DLD1 (cell line): ENCODE data around the gene ACOT2.
"Not testable (repeated sequence)": the region's sequence is repeated elsewhere in the genome, so short reads cannot be mapped to it uniquely, and the experiment has no call there.

Experiments used
- in situ Hi-C: cut with HindIII; loops from 2 replicates; pipeline ENCODE4 v1.10.0; 2017; ENCODE audit warnings: low sequenced_read_pairs

ACOT2 gene, protein sequence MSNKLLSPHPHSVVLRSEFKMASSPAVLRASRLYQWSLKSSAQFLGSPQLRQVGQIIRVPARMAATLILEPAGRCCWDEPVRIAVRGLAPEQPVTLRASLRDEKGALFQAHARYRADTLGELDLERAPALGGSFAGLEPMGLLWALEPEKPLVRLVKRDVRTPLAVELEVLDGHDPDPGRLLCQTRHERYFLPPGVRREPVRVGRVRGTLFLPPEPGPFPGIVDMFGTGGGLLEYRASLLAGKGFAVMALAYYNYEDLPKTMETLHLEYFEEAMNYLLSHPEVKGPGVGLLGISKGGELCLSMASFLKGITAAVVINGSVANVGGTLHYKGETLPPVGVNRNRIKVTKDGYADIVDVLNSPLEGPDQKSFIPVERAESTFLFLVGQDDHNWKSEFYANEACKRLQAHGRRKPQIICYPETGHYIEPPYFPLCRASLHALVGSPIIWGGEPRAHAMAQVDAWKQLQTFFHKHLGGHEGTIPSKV

DNA sequence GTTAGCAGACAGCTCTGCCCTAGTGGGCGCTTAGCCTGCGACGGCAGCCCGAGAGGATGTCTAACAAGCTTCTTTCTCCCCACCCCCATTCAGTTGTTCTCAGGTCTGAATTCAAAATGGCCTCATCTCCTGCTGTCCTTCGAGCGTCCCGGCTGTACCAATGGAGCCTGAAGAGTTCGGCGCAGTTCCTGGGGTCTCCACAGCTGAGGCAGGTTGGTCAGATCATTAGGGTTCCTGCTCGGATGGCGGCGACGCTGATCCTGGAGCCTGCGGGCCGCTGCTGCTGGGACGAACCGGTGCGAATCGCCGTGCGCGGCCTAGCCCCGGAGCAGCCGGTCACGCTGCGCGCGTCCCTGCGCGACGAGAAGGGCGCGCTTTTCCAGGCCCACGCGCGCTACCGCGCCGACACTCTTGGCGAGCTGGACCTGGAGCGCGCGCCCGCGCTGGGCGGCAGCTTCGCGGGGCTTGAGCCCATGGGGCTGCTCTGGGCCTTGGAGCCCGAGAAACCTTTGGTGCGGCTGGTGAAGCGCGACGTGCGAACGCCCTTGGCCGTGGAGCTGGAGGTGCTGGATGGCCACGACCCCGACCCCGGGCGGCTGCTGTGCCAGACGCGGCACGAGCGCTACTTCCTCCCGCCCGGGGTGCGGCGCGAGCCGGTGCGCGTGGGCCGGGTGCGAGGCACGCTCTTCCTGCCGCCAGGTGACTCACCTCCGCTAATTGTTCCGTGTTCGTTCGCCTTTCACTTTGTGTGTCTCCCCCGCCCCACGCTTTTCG is at the start of gene ACOT2:
Gene ACOT2, plus strand, starts transcription at position 29 of the 774 bp plus-strand sequence. Its CDS starts 28 bp downstream, at position 57.
- in situ Hi-C loops = not testable (repeated sequence)

DNA sequence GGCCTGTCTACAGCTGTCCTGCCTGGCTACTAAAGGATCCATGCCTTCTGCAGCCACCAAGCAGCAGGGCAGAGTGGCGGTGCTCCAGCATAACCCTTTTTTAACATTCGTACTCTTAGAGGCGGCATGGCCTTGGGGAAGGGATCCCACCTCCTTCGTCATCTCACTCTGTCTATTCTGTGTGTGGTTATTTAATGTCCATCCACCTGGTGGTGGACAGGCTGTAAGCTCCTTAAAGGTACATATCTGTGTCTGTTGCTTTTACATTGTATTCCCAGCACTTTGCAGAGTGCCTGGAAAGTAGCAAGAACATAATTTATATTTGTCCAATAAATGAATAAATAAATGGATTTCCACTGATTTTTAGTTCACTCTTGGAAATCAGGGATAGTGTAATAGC is 47.8 kb upstream of the ACOT2 start:
- in situ Hi-C loops = no loop called here

DNA sequence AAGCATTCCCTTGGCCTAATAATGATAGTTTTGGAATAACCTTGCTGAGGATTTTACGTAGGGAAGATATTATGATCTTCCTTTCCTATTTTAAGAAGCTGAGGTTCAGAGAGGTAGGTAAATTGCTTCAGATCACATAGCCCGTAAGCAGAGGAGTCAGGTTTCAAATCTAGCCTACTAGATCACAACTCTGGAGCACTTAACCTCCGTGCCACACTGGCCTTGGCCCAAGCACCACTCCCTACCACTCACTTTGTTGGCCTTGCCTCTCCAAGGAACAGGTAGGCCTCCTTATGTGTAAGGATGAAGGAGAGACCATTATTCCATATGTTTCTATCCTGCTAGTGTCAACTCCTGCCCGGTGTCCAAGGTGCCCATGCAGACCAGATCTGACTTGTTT is 44.5 kb upstream of the ACOT2 start:
- in situ Hi-C loops = no loop called here

DNA sequence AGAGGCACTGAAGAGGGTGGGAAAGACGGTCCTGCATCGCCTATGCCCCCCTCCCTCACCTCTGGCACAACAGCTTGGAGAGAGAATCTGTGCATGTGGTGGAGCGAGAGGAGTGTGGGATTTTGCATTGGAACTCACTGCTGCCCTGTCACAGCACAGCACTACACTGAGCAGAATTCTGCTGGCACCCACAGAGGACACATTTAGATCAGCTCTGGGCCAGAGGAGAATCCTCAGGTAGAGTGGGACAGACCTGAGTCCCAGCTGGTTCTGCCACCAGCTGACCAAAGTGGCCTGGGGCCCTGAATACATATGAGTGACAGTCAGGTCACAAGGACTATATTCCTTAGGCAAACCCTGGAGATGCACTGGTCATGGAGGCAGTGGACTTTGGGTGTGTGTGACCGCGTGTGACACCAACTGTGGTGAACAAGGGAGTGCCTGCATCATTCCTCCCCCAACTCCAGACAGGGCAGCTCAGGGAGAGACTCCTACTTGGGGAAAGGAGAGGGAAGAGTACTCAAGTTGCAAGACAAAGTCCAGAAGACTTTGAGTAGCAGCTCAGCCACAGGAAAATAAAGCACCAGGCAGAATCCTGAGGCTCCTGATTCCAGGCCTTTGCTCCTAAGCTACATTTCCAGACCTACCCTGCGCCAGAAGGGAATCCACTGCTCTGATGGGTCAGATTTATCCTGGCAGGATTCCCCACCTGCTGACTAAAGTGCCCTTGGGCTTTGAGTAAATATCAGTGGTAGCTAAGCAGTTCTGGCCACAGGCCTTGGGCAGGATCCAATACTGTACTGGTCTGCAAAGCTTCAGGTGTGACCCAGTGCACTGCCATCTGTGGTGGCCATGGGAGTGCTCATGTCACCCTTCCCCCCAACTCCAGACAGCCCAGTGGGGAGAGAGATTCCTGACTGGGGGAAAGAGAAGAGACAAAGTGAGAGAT is 42.7 kb upstream of the ACOT2 start:
- in situ Hi-C loops = no loop called here

DNA sequence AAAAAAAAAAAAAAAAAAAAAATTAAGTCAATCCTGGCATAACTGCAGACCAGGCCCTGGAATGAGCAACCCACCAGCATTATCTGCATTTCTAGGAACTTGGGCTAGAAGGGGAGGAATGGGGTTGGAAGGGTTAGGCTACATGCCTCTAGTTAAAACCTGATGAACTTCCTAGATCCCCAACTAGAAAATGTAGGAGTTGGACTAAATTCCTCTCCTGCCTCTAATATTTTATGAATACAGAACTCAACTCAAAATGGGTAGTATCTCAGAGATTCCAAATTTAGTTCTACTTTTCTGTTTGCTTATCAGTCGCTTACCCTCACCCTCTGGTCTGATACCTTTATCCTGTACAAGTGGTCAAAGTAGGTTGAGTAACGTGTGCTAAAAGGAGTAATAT is 39.7 kb upstream of the ACOT2 start:
- in situ Hi-C loops = not testable (repeated sequence)

DNA sequence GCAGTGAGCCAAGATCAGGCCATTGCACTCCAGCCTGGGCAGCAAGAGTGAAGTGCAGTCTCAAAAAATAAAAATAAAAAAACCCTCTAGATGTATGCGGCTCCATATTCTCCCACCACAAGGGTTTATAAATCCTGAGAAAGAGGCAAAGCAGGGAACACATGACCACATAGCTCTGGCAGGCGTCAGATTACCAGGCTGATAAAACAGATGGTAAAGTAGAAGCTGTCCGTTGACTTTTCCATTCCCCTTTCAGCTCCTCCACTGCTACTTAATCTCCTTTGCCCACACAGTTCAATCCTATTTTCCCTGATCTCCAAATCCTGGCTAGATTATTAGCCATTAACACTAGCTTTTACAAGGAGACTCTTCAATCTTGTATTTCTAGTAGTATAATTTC is 37.0 kb upstream of the ACOT2 start:
- in situ Hi-C loops = not testable (repeated sequence)

DNA sequence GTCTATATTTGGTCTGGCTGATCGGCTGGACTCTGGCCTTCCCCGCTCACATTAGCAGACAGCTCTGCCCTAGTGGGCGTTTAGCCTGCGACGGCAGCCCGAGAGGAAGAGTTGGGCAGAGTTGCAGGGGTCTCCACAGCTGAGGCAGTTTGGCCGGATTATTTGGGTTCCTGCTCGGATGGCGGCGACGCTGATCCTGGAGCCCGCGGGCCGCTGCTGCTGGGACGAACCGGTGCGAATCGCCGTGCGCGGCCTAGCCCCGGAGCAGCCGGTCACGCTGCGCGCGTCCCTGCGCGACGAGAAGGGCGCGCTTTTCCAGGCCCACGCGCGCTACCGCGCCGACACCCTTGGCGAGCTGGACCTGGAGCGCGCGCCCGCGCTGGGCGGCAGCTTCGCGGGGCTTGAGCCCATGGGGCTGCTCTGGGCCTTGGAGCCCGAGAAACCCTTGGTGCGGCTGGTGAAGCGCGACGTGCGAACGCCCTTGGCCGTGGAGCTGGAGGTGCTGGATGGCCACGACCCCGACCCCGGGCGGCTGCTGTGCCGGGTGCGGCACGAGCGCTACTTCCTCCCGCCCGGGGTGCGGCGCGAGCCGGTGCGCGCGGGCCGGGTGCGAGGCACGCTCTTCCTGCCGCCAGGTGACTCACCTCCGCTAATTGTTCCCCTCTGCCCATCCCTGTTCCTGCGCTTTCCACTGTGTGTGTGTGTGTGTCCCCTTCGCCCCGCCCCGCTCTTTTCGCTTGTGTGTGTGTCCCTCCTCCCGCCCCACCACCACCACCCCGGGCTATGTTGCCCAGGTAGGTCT is 31.6 kb upstream of the ACOT2 start:
- in situ Hi-C loops = not testable (repeated sequence)

DNA sequence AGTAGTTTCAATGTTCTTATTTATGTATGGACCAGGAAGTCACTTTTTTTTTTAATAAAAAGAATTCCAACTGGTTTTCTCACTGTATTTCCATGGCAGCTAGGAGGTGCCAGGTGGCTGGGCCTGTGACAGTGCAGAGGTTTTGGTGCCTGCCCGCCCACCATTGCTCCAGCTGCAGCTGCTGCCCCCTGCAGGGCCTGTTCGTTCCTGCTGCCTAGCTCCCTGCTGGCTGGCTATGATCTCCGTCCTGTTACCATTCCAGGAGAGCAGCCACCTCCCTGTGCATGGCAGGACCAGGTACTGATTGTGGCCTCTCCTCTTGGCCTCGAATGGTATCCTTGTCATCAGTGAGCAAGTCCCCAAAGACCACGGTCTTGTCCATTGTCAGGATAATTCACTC is 30.0 kb upstream of the ACOT2 start:
- in situ Hi-C loops = not testable (repeated sequence)

DNA sequence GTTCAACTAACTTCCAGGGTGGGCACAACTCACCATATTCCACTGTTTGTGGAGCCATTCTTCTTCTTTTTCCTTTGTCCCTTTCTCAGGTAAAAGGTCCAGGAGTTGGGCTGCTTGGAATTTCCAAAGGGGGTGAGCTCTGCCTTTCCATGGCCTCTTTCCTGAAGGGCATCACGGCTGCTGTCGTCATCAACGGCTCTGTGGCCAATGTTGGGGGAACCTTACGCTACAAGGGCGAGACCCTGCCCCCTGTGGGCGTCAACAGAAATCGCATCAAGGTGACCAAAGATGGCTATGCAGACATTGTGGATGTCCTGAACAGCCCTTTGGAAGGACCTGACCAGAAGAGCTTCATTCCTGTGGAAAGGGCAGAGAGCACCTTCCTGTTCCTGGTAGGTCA is 26.1 kb upstream of the ACOT2 start:
- in situ Hi-C loops = not testable (repeated sequence)

DNA sequence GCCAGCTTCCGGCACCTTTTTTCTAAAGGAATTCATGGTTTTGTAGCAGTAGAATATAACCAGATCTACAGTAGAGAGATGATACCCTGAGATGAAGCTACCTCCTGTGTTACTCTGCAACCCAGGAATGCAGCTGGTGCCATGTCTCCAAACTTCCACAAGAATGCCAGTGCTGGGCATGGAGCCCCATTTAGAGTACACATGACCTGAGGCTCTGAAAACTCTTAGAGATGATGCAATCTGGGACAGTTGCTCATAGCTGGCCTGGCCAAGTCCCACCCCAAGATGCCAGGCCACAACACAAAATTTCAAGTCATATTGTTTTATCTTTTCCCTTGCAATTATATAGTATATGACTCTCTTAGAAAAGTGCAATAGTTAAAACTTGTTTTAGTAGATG is 23.7 kb upstream of the ACOT2 start:
- in situ Hi-C loops = not testable (repeated sequence)

DNA sequence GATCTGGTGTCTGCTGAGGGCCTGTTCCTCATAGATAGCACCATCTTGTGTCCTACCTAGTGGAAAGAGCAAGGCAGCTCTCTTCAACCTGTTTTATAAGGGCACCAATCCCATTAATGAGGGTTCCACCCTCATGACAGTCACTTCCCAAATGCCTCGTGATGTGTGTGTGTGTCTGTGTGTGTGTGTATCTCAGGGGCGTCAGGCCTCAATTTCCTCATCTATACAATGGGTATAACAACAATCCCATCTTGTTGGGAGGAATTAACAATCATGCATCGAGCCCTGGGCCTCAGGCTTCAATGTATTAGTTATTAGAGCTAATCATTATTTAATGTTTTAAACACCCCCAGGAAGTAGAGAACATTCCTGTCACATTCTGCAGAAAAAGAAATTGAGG is 19.9 kb upstream of the ACOT2 start:
- in situ Hi-C loops = not testable (repeated sequence)

DNA sequence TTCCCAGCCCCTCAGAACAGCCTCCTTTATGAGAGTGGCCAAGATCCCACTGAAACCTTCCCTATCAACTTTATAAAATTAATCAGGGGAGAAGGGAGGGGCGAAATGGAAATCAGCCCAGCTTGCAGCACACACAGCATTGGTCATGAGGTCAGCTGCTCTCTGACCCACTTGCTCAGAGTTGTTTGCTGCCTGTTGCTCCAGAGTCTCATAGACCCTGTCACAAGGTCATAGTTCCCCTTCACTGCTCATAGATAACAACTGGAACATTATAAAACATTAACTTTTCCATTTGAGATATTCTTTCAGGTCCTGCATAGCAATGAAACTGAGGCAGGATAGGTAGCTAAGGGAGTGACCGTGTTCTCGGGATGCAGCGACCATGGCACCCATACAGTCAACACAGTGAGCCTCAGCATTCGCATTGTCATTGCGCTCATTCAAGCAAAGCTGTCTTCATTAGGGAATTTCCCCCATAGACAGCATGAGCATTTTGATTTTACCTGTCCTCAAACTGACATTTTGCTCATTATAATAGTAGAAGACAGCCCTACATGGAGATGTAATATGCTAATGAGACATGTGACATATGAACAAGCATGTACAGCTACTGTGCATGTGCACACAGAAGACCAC is 19.0 kb upstream of the ACOT2 start:
- in situ Hi-C loops = not testable (repeated sequence)

DNA sequence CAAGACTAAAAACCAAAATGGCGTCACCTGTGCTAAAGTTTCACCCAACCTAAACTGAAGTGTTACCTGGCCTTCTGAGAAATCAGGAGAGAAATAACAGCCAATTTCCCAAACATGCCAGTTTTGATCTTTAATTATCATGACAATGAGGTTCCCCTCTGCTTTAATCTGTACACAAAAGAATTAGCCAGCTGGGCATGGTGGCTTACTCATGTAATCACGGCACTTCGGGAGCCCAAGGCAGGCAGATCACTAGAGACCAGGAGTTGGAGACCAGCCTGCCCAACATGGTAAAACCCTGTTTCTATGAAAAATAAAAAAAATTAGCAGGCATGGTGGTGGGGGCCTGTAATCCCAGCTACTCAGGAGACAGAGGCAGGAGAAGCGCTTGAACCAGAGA is 15.2 kb upstream of the ACOT2 start:
- in situ Hi-C loops = no loop called here

DNA sequence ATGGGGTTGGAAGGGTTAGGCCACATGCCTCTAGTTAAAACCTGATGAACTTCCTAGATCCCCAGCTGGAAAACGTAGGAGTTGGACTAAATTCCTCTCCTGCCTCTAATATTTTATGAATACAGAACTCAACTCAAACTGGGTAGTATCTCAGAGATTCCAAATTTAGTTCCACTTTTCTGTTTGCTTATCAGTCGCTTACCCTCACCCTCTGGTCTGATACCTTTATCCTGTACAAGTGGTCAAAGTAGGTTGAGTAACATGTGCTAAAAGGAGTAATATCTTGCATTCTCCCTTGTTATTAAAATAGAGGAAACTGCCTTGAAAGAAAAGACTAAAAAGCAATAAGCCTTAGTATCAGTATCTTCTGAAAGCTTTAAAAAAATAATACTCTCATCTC is 11.8 kb upstream of the ACOT2 start:
- in situ Hi-C loops = not testable (repeated sequence)

DNA sequence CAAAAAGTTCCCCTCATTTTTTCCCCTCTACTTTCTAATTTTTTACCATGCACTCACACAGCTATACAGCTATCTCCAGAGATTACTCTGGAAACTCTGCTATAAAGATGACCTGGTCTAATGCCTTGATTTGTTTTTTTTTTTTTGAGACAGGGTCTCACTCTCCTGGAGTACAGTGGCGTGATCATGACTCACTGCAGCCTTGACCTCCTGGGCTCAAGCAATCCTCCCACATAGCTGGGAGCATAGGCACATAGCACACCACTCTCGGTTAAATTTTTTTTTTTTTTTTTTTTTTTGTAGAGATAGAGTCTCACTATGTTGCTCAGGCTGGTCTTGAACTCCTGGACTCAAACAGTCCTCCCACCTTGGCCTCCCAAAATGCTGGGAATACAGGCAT is 10.8 kb upstream of the ACOT2 start:
- in situ Hi-C loops = not testable (repeated sequence)

DNA sequence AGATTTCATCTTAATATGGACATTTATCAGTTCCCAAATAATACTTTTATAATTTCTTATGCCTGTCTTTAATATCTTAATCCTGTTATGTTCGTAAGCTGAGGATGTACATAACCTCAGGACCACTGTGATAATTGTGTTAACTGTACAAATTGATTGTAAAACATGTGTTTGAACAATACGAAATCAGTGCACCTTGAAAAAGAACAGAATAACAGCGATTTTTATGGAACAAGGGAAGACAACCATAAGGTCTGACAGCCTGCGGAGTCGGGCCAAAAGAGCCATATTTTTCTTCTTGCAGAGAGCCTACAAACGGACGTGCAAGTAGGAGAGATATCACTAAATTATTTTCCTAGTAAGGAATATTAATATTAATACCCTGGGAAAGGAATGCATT is 6.8 kb upstream of the ACOT2 start:
- in situ Hi-C loops = not testable (repeated sequence)

DNA sequence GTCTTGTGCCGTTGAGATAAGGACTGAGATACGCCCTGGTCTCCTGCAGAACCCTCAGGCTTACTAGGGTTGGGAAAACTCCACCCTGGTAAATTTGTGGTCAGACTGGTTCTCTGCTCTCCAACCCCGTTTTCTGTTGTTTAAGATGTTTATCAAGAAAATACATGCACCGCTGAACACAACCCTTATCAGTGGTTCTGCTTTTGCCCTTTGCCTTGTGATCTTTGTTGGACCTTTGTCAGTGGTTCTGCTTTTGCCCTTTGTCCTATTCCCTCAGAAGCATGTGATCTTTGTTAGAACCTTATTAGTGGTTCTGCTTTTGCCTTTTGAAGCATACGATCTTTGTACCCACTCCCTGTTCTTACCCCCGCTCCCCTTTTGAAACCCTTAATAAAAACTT is 6.3 kb upstream of the ACOT2 start:
- in situ Hi-C loops = not testable (repeated sequence)

DNA sequence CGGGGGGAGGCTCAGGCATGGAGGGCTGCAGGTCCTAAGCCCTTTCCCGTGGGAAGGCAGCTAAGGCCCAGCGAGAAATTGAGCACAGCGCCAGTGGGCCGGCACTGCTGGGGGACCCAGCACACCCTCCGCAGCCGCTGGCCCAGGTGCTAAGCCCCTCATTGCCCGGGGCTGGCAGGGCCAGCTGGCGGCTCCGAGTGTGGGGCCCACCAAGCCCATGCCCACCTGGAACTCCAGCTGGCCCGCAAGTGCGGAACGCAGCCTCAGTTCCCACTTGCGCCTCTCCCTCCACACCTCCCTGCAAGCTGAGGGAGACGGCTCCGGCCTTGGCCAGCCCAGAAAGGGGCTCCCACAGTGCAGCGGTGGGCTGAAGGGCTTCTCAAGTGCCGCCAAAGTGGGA is 2.6 kb upstream of the ACOT2 start:
- in situ Hi-C loops = not testable (repeated sequence)

DNA sequence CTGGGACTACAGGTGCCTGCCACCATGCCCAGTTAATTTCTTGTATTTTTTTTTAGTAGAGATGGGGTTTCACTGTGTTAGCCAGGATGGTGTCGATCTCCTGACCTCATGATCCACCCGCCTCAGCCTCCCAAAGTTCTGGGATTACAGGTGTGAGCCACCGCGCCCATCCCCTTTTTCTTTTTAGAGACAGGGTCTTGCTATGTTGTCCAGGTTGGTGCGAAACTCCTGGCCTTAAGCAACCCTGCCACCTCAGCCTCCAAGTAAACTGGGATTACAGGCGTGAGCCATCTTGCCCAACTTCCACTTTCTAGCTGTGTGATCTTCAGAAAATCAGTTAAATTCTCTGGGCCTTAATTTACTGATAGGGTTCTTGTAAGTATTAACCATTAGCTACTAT is 2.1 kb upstream of the ACOT2 start:
- in situ Hi-C loops = not testable (repeated sequence)

DNA sequence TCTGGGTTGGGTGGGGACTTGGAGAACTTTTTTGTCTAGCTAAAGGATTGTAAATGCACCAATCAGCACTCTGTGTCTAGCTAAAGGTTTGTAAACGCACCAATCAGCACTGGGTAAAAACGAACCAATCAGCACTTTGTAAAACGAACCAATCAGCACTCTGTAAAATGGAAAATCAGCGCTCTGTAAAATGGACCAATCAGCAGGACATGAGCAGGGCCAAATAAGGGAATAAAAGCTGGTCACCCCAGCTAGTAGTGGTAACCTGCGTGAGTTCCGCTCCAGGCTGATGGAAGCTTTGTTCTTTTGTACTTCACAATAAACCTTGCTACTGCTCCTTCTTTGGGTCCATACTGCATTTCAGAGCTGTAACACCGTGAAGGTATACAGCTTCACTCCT is 1.7 kb upstream of the ACOT2 start:
- in situ Hi-C loops = no loop called here
